ENCODE measurements around the gene GAGE2A. TPM values are rescaled to one million over a fixed set of nuclear protein-coding genes. Genes with fewer than 3 reads are reported as not detected.

Gene GAGE2A
- polyA plus RNA-seq, 1 of the 3 experiments (the other 2 are of a cell fraction) = not detected

DNA sequence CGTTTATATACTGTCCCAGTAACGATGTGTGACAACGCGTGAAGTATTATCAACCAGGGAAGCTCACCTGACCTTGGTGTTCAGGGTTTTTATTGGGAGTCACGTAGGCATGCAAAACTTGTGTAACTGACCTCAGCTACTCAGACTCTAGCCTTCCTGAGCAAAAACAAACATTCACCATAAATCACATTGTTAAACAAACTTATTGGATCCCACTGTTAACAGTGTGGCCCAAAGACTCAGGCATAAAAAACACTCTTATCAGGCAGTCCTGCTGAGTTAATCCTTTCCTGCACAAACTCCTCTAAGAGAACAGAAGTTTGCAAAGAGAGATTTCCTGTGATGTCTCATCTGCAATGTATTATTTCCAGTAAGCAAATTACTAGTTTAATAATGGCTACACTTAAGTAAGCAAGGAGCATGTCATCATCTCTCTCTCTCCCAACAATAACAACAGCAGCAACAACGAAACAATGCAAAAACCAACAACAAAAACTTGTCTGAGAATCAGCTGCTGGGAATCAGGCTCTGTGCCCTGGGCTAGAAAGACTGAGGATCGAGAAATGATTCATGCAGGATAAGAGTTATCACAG is 21.5 kb downstream of the GAGE2A start:
- H3K79me2 ChIP-seq (ENCODE audit: insufficient read depth) = no peaks in the 10 kb centered on the region
- DNase-seq = no peak
- no peak overlapping the region for H3K4me3 ChIP-seq (ENCODE audit: low read depth in 2 of 2, low read length in 1 of 2)
- H3K36me3 ChIP-seq (replicated peaks in 1 of 2; ENCODE audit: control insufficient read depth in 1 of 2, insufficient read depth in 2 of 2, low read length in 1 of 2) = no peaks in the 10 kb centered on the region
- H3K9ac ChIP-seq = no peak overlapping the region
- under 1% methylated on average over 7 of the region's 7 CpGs for WGBS (ENCODE audit: low lambda C conversion rate)
- H3F3A ChIP-seq (replicated peaks; ENCODE audit: insufficient read depth) = no peaks in the 10 kb centered on the region
- POLR2A ChIA-PET = no interaction called here
- H3K4me2 ChIP-seq = no peak overlapping the region
- H3K9me2 ChIP-seq = no peaks in the 10 kb centered on the region
- no peak overlapping the region for H2AFZ ChIP-seq (ENCODE audit: low read depth)
- H3K27ac ChIP-seq (ENCODE audit: low read depth in 2 of 2, low read length in 1 of 2) = no peak overlapping the region
- no peaks in the 10 kb centered on the region for H4K20me1 ChIP-seq (ENCODE audit: insufficient read depth)
- no peaks in the 10 kb centered on the region for H3K9me3 ChIP-seq
- no peaks in the 10 kb centered on the region for H3K4me1 ChIP-seq (ENCODE audit: control insufficient read depth in 1 of 2, insufficient read depth in 2 of 2, low read depth in 1 of 2, low read length in 1 of 2)
- TF ChIP-seq CHD2 (IDR thresholded peaks at IDR 0.05; ENCODE audit: low read length, partially characterized antibody) (no peak), MEF2A (IDR thresholded peaks at IDR 0.05; ENCODE audit: borderline replicate concordance, low read depth) (no peak)
- TF ChIP-seq, protein P1, sequence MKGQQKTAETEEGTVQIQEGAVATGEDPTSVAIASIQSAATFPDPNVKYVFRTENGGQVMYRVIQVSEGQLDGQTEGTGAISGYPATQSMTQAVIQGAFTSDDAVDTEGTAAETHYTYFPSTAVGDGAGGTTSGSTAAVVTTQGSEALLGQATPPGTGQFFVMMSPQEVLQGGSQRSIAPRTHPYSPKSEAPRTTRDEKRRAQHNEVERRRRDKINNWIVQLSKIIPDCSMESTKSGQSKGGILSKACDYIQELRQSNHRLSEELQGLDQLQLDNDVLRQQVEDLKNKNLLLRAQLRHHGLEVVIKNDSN (IDR thresholded peaks at IDR 0.05; ENCODE audit: borderline replicate concordance, low read depth) = no peak
- peaks cover 11% of the 10 kb centered on the region; the same call in 1 of the 2 replicates for H3K27me3 ChIP-seq (ENCODE audit: insufficient read depth)
- CTCF ChIA-PET = no interaction called here

DNA sequence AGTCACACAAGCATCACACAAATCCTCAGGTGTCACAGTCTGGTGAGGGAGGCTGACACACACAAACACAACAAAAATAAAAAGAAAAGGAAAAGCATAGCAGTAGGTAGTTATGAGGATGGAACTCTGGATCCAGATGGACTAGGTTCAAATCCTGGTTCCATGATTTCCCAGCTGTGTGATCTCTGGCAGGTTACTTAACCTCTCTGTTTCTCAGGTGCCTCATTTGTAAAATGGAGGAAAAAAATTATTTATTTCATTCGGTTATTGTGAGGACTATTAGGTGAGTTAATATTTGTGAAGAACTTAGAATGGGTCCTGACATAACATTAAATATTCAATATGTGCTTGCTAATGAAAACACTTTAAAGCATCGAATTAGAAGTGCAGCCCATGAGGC is 29.3 kb downstream of the GAGE2A start:
- no peaks in the 10 kb centered on the region for H3F3A ChIP-seq (replicated peaks; ENCODE audit: insufficient read depth)
- H3K79me2 ChIP-seq (ENCODE audit: insufficient read depth) = no peaks in the 10 kb centered on the region
- CTCF ChIA-PET = no interaction called here
- H3K36me3 ChIP-seq (replicated peaks in 1 of 2; ENCODE audit: control insufficient read depth in 1 of 2, insufficient read depth in 2 of 2, low read length in 1 of 2) = no peaks in the 10 kb centered on the region
- WGBS (ENCODE audit: low lambda C conversion rate) = 2% methylated on average over 2 of the region's 2 CpGs
- H3K27me3 ChIP-seq (ENCODE audit: insufficient read depth) = no peaks in the 10 kb centered on the region; the same call in 1 of the 2 replicates
- H3K9me3 ChIP-seq = no peaks in the 10 kb centered on the region
- H3K4me2 ChIP-seq = no peak overlapping the region
- H3K4me3 ChIP-seq (ENCODE audit: low read depth in 2 of 2, low read length in 1 of 2) = no peak overlapping the region
- H3K27ac ChIP-seq (ENCODE audit: low read depth in 2 of 2, low read length in 1 of 2) = no peak overlapping the region
- no peak for DNase-seq
- H3K9me2 ChIP-seq = no peaks in the 10 kb centered on the region
- no peak overlapping the region for H3K9ac ChIP-seq
- POLR2A ChIA-PET = no interaction called here
- H3K4me1 ChIP-seq (ENCODE audit: control insufficient read depth in 1 of 2, insufficient read depth in 2 of 2, low read depth in 1 of 2, low read length in 1 of 2) = no peaks in the 10 kb centered on the region
- TF ChIP-seq TEAD4 (IDR thresholded peaks at IDR 0.05; ENCODE audit: borderline replicate concordance, insufficient read depth) = no peak
- TF ChIP-seq NRF1 (IDR thresholded peaks at IDR 0.05; ENCODE audit: low read depth, low read length) = no peak
- no peak for TF ChIP-seq ELF1 (IDR thresholded peaks at IDR 0.05)
- no peak overlapping the region for H2AFZ ChIP-seq (ENCODE audit: low read depth)
- H4K20me1 ChIP-seq (ENCODE audit: insufficient read depth) = no peaks in the 10 kb centered on the region

DNA sequence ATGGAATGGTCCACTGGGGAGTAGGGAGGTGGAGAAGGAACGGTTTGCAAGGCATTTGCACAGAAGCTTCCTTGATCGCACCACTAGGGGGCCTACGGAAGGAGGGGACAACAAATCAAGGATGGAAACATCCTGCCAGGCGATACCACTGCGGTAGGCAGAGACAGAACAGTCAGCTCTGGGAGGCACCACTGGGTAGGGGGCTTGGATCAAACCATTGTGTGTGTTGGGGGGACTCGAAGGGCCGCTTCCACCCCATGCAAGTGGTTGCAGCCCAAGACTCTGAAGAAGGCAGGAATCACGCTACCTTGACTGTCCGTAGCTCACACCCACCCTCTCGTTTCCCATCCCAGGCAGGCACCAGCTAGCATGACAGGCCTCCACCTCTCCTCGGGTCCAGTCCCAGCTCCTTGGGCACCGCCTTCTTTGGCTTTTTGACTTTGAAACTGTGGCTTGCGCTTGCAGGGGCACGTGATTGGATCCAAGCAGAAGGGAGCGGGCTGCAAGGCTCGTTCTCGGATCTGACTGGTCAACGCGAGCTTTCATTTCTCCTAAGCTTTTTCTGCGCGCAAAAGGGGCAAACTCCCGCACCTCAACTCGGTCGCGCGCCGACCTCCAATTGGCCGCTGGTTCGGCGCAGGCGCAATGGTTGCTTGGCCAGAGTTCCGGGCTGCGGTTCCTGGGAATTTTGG is 37.9 kb downstream of the GAGE2A start:
- no peak overlapping the region for H3K4me2 ChIP-seq
- H3K36me3 ChIP-seq (replicated peaks in 1 of 2; ENCODE audit: control insufficient read depth in 1 of 2, insufficient read depth in 2 of 2, low read length in 1 of 2) = no peaks in the 10 kb centered on the region
- no peaks in the 10 kb centered on the region for H3K79me2 ChIP-seq (ENCODE audit: insufficient read depth)
- no peak overlapping the region for H3K9ac ChIP-seq
- ChIA-PET CTCF (interaction anchor here (0.8 to 1.2 kb wide), 4 partner anchors 10 to 212 kb away, joined by 3 to 5 read pairs (median 4); no protein-coding TSS in a partner anchor), POLR2A (no interaction called here)
- H3K4me3 ChIP-seq (ENCODE audit: low read depth in 2 of 2, low read length in 1 of 2) = no peak overlapping the region
- no peaks in the 10 kb centered on the region for H4K20me1 ChIP-seq (ENCODE audit: insufficient read depth)
- no peak overlapping the region for H2AFZ ChIP-seq (ENCODE audit: low read depth)
- no peak overlapping the region for H3K27ac ChIP-seq (ENCODE audit: low read depth in 2 of 2, low read length in 1 of 2)
- no peaks in the 10 kb centered on the region for H3K4me1 ChIP-seq (ENCODE audit: control insufficient read depth in 1 of 2, insufficient read depth in 2 of 2, low read depth in 1 of 2, low read length in 1 of 2)
- peak; percentile 52 for DNase-seq
- H3K27me3 ChIP-seq (ENCODE audit: insufficient read depth) = no peaks in the 10 kb centered on the region
- no peaks in the 10 kb centered on the region for H3K9me3 ChIP-seq
- WGBS (ENCODE audit: low lambda C conversion rate) = 58% methylated on average over 31 of the region's 33 CpGs
- TF ChIP-seq, protein P2, sequence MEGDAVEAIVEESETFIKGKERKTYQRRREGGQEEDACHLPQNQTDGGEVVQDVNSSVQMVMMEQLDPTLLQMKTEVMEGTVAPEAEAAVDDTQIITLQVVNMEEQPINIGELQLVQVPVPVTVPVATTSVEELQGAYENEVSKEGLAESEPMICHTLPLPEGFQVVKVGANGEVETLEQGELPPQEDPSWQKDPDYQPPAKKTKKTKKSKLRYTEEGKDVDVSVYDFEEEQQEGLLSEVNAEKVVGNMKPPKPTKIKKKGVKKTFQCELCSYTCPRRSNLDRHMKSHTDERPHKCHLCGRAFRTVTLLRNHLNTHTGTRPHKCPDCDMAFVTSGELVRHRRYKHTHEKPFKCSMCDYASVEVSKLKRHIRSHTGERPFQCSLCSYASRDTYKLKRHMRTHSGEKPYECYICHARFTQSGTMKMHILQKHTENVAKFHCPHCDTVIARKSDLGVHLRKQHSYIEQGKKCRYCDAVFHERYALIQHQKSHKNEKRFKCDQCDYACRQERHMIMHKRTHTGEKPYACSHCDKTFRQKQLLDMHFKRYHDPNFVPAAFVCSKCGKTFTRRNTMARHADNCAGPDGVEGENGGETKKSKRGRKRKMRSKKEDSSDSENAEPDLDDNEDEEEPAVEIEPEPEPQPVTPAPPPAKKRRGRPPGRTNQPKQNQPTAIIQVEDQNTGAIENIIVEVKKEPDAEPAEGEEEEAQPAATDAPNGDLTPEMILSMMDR (IDR thresholded peaks at IDR 0.05) = peak; percentile 35
- TF ChIP-seq, protein P1 (IDR thresholded peaks at IDR 0.05; ENCODE audit: borderline replicate concordance, low read depth) = no peak
- 0 out of 2 replicates have a peak, but pooled peaks have one; percentile 10 for TF ChIP-seq RAD21 (IDR thresholded peaks at IDR 0.05; ENCODE audit: low read length)
- H3K9me2 ChIP-seq = no peaks in the 10 kb centered on the region
- H3F3A ChIP-seq (replicated peaks; ENCODE audit: insufficient read depth) = no peaks in the 10 kb centered on the region
